T1000 (cell line): Measurements from ENCODE around the gene LRRC10B.

Experiments
- DNase-seq: peaks from one replicate; lab custom pipeline; 2025; ENCODE audit warnings: mixed read lengths; lab: John Stamatoyannopoulos, UW

LRRC10B gene

GRCh38 chr11:61546663-61547062, 38.1 kb downstream of the LRRC10B start:
- no peak for DNase-seq

DNA sequence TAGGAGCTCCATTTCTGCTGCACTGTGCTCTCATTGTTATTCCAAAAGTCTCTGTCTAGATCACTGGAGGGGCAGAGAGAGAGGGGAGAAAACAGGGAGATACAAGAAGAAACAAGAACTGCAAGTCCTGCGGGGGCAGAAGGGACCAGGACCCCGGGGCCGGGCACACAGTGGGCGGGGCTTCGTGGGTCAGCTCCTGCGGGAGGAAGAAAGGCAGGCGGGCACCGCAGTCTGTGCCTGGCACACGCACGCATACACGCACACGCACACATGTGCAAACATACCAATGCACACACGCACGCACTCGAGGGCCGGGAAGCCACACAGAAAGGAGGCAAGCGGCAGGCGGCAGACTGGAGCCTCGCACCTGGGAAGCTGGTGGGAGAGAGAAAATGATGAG, 38.7 kb downstream of the LRRC10B start:
- DNase-seq, result no peak

GRCh38 chr11:61549177-61549576, 40.6 kb downstream of the LRRC10B start:
- DNase-seq, result no peak

DNA sequence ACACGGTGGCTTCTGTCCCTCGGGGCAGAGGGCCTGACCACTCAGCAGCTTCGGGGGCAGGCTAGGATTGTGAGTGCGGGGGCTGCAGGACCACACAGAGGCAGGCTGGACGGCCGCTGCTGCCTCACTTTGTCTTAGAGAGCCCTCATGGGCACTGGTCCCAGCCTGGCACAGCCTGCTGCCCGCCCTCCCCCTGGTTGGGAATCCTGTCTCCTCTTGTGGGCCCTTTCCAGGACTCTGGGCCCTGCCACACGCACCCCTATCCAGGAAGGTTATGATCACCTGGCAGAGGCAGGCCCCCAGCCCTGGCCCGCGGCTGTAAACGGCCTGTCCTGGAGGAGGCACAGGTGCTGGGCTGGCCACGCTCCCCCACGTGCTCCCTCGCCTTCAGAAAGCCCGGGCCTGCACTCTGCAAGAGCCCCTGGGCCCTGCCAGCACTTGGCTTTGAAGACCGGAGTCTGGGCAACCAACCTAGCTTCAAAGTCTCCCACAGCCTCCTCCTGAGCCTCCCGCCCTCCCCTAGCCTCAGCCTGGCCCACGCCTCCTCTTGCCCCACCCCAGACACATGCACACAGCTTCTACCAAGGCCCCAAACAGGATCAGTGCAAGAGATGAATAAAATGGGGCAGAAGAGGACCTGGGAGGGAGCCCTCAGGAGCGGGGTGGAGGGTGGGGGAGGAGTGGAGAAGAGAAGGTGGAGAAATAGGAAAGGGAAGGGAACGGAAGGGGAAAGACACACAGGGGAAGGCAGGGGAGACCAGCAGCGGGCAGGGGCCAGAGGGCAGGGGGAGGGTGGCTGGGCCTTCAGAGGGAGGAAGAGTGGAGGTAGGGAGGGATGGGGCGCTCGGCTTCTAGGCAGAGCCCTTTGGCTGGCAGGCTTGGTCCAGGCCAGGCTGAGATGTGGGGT, 41.4 kb downstream of the LRRC10B start:
- DNase-seq, result no peak

- DNase-seq, result no peak
These were observed 42.2 kb downstream of the LRRC10B start for GRCh38 chr11:61550665-61551227.

- no peak for DNase-seq
These were observed 43.1 kb downstream of the LRRC10B start for GRCh38 chr11:61551634-61552033.

DNA sequence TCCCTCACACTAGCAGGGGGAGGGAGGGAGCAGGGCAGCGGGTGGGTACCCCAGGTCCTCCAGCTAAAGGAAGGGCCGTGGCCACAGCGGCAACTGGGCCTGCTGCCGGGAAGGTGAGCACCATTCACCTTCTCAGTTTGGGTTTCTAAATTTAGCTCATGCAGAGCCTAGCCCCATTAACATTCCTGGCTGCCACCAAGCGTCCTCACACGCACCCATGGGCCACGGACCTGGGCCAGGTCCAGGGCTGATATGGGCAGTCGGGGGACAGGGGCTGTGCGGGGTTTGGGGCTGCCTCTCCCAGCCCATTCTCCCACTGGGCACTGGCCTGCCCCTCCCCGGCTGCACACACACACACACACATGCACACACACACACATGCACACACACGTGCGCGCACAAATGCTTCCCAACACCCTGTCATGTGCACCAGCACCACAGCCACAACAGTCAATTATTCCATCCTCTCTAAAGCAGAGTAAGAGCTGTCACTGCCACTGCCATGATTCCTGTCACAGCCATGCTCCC, 43.6 kb downstream of the LRRC10B start:
- no peak for DNase-seq

DNA sequence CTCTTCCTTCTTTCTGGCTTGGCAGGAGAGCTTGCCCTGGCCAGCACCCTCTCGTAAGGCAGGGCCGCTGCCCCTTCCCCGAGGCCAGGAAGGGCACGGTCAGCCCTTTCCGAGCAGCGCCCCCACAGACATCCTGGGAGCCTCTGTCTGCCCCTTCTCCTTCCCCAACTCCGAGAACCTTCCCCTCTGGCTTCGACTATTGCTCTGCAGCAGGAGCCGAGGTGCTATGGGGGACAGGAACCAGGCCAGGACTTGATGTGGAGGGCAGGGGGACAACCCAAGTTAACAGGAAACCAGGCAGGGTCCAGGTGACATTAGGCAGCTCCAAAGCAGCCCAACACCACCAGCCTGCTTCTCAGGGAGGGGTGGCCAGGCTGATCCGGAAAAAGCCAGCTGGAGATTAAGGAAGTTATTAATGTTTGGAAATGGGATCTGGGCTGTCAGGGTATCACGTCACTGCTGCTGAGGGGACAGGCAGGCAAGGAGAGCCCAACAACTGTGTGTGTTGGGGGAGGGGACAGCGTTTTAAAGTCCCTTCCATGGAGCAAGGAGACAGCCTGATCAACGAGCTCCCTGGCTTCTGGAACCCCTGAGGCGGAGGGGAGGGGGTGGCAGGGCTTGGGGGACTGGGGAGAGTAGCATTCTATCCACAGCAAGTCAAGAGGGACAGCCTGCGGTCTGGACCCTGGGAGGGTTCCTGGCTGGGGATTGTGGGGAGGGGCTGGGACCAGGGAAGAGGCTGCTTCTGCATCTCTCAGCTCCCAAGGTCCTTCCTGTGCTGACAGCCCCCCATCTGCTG, 45.0 kb downstream of the LRRC10B start:
- DNase-seq, result no peak

DNA sequence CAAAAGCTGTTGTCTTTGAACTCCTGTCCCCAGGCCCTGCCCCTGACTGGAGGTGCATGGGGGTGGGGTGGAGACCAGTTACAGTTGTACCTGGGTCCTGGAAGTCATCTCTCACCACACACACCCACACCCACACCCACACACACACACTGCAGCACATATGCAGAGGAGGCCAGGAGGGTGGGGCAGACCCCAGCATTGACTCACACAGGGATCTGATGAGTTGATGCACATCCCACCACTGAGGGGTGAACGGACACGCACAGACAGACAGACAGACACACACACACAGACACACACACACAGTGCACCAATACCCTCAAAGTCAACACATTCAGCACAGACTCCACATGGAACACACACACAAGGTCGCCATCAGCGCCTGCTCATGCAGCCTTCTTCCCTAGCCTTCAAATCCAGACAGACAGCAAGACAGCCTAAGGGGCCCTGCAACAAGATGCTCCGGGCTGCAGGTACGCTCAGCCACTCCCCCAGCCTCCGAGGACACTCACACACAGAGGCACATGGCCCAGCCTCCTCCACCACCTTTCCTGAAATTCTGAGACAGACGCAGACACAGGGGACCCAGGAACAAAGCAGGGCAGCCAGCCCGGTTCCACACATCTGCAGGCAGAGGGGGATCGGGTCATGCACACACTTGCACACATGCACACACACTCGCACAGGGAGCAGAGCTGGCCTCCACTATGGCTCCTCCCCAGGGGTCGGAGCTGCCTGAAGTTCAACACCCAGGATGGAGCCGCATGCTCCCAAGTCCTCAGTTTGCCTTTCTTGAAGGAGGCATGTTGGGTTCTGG, 45.8 kb downstream of the LRRC10B start:
- DNase-seq, result no peak

DNA sequence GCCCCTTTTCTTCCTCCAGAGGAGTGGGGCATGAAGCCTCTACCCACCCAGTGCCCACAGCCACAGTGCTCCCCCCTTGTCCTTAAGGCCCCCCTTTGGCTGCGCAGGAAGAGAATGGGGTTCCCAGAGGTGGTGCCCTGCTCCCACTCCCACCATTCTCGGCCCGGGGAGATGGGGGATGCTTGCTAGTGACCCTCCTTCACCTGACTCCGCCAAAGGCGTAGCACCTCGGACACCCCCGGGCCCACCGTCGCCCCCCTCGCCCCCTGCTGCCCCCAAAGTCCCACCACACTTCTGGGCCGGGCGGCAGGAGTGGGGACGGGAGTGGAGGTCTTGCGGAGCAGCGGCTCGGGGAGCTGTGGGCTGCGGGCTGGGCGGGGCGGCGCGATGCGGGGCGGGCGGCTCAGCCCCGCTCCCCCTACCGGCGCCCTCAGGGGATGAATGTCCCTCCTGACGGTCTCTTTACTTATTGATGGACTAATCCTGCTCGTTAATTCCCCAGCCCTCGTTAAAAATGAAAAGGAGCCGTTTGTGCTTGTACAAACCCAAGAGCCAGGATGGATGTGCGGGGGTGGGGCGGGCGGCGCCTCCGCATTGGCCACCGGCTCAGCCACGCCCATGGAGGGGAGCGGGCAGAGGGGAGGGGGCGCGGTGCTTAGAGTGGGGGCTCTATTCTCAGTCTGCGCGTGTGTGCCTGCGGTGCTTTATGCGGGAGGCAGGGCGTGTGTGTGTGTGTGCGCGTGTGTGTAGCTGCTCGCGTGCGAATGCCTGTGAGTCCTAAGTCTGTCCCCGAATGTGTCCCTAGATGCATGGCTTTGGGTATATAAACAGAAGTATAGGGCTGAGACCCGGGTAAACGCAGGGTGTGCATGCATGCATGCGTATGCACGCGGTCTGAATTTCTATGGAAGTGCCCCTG, 46.8 kb downstream of the LRRC10B start:
- DNase-seq, result no peak

- no peak for DNase-seq
These were observed 47.4 kb downstream of the LRRC10B start for GRCh38 chr11:61555978-61556377.

- DNase-seq, result no peak
These were observed 48.1 kb downstream of the LRRC10B start for GRCh38 chr11:61556621-61557020.
